GM18511 (cell line): Measurements from ENCODE around the gene SH3BP2.

ENCODE experiments used
- ATAC-seq: cut with Tn5 transposase; IDR thresholded peaks from one replicate; pipeline ENCODE4 v1.9.1; 2021; ENCODE audit warnings: mild to moderate bottlenecking, moderate library complexity; ENCODE audit not compliant: unreplicated experiment

Gene SH3BP2

DNA sequence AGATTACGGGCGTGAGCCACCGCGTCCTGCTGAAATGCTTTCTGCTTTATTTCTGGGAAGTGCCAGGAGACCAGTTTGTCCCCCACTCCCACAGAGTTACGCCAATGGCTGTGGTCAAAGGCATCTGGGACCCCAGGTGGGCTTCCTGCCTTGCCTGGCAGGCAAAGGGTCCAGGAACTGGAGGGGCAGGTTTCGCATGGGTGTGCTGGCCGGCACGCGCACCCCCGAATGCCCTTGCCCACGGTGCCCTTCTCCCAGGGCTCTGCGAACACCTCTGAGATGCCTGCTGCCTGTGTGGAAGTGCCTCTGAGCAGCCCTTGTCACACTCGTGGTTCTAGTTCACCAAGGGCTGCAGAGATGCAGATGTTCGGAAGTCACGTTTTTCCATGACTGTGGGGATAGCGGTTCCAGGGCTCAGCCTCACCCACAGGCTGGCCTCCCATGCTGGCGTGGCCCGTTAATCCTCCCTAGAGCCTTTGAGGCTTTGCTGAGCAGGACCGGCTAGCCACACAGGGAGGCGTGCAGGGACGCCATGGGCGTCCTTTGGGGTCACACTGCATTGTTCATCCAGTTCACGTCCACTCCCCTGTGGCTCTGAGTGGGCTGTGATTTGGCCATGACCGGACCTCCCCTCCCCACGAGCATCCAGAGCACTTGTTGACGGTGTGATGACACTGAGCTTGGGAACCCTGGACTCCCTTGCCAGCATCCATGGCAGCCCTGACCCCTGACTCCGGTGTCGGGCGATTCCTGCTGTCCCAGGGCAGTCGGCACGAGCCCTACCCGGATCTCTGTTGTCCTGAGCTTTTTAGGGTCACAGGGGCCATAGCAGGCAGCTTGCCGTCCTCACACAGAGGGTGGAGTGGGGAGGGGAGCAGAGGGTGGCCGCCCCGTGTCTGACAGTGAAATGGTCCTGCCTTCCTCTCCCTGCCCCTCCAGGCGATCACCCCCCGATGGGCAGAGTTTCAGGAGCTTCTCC, 38.0 kb downstream of the SH3BP2 start:
- ATAC-seq = no peak

DNA sequence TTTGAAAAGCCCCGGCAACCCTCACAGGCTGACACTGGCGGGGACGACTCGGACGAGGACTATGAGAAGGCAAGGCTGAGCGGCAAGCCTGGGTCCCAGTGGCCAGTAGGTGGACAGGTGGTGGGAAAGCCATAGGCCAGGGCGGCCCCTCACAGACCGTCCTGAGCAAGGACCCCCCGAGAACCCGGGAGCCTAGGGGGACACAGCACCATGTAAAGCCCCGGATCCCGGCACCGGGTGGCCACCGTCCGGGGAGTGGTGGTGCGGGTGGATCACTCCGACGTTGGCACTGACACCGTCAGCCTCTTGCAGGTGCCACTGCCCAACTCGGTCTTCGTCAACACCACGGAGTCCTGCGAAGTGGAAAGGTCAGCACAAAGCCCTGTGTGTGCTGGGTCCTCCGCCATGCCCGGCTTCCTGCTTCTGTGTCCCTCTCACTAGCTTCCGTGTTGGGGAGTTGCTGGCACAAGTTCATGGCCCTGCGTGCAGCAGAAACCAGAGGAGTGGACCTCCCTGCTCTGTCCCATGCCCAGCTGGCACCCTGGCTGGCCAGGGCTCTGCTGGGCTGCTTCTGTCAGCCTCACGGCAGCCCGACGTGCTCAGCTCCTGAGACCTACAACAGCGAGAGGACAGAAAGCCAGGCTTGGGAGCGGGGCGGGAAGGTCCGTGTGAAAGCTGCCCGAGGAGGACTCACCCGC, 38.9 kb downstream of the SH3BP2 start:
- ATAC-seq = no peak

DNA sequence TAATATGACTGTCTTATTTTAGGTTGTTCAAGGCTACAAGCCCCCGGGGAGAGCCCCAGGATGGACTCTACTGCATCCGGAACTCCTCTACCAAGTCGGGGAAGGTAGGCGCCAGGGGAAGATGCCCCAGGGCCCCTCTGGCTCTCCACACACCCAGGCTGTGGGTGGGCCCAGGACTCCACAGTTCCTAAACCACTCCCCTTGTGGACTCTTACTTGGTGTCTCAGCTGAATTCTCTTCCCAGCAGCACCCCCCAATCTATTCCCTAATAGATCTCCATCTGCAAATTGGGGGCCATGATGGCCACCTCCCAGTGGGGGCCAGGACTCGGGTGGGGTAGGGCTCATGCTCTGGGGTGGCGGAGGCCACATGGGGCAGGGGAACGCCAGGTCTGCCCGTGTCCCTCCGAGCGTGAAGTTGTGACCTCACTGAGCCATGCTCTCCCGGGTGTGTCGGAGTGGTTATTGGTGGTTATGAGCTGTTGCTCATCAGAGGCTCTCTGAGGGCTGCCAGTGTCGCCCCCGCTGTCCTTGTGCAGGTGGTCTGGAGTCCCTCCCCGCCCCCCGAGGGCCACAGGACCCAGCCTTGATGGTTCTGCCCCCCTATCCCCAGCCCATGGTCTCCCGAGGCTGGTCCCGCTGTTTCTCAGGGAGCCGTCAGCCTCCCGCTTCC, 39.6 kb downstream of the SH3BP2 start:
- peak; percentile 89 for ATAC-seq

DNA sequence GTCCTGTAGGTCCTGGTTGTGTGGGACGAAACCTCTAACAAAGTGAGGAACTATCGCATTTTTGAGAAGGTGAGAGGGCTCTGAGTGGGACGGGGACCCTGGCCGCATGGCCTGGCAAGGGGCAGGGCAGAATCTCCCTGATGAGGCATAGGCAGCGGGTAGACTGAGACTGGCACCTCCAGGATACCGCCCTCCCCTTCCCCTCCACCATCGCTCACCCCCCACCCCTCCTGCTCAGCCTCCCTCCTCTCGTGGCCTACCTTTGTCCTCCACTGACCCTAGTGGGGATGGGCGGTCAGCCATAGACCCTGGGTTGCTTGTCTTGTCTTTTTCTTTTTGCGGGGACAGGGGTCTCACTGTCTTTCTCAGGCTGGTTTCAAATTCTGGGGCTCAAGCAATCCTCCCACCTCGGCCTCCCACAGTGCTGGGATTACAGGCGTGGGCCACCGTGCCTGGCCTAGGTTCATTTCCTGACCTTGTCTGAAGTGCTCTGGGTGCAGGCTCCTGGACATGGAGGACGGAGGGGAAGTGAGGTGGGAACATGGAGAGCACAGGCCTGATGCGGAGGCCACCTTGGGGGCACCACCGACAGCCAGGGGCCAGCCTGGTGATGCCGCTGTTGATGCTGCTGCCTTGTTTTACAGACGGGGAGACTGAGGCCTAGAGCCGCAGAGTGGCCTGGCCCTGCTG, 40.2 kb downstream of the SH3BP2 start:
- ATAC-seq = no peak

DNA sequence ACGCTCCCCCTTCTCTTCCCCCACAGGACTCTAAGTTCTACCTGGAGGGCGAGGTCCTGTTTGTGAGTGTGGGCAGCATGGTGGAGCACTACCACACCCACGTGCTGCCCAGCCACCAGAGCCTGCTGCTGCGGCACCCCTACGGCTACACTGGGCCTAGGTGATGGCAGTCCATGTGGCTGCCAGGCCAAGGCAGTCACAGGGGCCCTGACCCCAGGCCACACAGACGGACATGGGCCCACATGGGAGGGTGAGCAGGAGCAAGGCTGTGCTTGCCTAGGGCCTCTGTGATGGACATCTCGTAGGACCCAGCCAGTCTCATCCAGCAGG, 40.8 kb downstream of the SH3BP2 start:
- ATAC-seq = no peak

DNA sequence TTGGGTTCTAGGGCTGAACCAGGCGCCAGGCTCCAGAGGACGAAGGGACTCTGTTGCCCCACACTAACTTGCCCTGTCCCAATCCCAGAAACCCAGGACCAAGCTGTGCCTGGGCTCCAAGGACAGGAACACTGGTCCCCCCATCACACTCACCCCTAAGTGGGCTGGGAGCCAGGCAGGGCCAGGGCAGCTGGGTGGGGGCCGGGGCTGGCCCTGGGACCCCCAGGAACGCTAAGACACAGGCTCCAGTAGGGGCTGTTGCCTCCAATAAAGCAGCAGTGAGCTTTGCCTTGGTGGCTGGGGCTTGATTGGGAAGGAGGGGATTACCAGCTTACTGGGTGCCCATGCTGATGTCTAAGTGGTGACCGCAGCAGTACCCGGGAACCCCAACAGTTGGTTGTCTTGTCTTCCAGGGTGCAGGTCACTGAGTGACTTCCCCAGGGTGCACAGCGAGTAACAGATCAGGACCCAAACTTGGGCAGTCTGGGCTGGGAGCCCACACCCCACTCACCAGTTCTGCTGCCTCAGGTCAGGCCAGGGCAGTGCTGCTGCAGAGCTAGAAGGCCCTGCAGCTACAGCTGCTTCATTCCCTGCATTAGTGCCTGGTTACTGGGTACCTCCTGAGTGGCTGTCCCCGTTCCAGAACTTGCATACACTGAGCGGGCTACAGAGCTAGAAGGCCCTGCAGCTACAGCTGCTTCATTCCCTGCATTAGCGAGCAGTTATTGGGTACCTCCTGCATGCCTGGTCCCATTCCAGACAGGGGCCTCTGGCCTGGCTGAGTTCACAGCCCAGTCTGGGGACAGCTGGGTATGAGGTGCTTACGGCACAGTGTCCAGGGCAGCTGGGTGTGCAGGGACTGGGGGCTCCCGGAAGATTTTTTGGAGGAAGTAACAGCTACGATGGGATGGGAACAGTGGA, 41.4 kb downstream of the SH3BP2 start:
- no peak for ATAC-seq

DNA sequence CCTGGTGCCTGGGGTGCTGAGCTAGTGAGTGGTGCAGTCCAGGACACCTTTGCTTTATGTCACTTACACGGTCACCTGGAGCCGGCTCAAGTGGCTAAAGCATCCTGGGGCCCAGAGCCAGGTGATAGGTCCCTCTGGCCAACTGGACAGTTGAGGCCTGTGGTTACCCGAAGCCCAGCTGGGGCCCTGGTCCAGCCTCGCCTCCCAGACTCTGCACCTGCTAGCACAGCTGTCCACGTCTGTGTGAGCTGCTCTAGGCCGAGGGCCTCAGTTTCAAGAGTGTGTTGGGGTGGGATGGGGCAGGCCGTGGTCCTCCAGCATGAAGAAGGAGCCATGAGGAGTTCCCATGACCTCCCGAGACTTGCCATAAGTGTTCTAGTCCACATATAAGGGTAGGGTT, 43.1 kb downstream of the SH3BP2 start:
- ATAC-seq = no peak

DNA sequence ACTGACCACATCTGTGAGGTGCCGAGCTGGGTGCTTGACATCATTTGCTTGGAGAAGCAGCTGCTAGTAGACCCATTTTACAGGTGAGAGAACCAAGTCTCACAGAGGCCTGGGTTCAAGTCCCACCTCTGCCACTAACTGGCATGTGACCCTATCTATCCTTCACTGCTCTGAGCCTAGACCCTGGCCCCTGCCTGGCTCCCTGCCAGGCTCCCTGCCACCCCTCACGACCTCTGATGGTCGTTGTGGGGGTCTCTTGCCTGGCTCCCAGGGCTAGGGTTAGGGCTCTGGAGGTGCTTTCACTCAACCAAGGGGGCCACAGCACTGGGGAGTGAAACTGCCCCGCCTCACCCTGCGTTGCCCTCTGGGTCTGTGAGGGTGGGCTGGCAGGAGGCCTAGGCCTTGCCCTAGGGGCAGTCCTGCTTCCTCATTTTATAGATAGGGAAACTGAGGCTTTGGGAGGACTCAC, 43.5 kb downstream of the SH3BP2 start:
- ATAC-seq = no peak

DNA sequence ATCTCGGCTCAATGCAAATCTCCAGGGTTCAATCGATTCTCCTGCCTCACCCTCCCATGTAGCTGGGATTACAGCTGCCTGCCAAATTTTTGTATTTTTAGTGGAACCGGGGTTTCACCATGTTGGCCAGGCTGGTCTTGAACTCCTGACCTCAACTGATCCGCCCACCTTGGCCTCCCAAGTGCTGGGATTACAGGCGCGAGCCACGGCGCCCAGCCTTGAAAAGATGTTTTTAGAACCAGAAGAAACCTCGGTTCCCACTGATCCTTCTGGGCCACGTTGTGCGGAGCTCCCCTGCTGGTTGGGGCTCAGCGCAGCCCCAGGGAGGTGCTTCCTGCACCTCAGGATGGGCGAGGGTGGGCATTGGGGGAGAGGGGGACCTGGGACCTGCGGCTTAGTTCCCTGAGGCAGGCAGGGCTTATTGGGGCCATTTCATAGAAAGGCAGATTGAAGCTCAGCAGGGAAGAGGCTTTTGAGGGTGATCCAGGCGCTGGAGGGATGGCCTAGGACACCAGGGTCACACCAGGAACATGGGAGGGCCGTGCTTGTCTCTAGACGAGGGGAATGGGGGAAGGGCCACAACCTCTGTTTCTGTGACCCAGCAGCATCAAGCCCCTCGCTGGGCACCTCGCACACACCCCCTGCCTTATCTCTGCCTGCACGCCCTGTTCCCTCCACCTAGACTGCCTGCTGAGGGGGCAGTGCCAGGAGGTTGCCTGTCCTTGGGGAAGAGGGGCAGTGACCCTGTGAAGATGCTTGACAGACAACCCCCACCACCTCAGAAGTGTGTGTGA, 44.4 kb downstream of the SH3BP2 start:
- no peak for ATAC-seq

DNA sequence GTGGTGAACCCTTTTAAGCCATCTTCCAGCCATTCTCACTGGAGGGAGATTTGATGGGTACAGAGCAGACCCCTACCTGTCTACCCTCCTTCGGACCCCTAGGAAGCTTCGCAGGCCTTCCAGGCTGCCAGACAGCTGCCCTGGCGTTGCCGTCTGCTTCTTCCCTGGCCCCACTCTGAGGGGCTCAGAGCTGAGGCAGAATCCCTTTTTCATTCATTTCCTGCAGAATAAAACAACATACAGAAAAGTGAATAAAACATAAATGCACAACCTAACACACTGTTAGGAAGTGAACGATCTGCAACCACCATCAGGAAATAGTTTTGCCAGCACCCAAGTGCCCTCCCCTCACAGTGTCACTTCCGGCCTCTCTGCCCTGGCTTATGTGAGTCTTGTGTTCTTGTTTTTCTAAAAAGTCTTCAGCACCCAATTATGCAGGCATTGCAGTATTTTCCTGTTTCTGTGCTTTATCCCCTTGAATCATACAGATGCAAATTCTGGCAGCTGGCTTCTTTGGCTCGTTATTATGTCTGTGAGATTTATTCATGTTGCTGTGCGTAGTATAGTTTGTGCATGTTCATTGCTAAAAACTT, 45.1 kb downstream of the SH3BP2 start:
- peak; percentile 43 for ATAC-seq

DNA sequence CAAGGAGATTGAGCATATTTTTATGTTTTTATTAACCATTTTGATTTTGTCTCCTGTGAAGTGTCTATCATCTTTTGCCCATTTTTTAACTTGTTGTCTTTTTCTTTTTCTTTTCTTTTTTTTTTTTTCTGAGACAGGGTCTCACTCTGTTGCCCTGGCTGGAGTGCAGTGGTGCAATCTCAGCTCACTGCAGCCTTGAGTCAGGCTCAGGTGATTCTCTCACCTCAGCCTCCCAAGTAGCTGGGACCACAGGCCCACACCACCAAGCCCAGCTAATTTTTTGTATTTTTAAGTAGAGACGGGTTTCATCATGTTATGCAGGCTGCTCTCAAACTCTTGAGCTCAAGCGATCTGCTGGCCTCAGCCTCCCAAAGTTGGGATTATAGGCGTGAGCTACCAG, 46.2 kb downstream of the SH3BP2 start:
- ATAC-seq = no peak

DNA sequence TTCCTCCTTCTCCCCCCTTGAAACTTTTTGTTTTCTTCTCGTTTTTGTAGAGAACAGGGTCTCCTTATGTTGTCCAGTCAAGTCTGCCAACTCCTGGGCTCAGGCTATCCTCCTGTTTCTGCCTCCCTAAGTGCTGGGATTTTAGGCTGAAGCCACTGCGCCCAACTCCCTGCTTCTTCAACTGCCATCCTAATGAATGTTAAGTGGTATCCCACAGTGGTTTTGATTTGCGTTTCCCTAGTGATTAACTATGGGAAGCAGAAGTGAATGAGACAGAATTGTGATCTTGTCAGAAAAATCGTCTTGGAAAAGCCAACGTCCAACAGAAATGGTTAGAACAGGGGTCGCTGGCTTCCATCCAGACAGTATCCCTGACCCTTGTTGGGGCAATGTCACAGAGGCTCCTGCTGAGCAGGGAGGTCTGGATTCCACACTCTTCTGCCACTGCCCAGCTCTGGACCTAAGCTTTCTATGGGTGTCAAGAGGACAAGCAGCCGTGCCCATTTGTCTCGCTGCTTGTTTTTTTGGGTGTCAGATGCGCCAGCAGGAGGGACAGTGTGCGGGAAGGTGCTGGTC, 49.9 kb downstream of the SH3BP2 start:
- ATAC-seq = no peak

DNA sequence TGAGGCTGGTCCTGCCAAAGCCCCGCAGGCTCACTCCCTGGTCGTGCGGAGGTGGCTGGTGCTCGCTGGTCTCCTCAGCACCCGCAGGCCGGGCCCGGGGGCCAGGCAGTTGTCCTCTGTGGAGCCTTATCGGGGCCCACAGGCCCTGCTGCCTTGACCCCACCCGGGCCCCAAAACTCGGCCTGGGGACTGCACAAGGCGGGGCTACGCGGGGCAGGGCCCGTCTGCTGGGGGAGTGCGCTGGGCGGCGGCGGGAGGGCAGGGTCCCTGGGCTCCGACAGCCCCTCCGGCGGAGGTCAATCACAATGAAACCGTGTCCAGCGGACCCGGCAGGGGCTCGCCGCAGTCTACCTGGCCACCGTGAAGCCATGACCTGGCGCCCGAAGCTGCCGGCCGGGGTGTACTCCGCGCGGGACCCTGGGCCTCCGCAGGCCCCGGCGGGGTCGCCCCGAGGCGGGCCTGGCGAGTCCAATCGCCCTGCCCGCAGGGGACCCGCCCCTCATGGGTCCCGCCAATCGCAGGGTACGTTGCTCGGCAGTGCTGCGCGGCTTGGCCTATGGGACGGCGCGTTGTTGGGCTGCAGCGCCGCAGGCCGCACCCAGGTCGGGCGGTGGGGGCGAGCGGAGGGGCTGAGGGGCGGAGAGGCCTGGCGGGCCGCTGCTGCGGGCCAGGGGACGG, 50.5 kb downstream of the SH3BP2 start, which contains the start of gene ADD1:
ADD1 (plus strand) TSS at position 582 of the 678 bp plus-strand sequence. CDS start 32,072 bp downstream, outside the sequence.
- ATAC-seq = peak; percentile 85

DNA sequence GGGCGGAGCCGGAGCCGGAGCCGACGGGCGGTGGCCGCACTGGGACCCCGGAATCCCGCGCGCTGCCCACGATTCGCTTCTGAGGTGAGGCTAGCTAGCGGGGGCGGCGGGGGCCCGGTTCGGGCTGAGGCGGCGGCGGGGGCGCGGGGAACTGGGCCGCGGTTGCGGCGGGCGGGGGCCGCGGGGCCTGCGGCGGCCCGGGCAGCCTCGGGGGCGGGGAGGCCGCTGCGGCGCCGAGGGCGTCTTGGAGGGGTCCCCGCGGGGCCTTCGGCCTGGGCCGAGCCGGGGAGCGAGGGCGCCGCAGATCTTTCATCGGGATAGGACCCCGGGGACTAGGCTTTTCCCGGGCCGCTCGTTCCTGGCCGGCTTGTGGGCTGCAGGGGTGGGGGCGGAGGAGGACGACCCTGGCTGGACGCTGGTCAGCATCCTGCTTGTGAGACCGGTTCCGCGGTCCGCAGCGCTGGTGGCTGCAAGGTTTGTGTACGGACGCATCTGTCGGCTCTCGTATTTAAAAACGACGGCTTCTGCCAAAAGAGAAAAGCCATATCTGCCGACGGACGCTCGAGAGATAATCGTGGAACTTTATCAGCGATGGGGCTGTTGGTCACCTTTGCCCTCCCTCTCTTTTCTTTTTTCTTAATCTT, 51.2 kb downstream of the SH3BP2 start:
- ATAC-seq = peak; percentile 21

DNA sequence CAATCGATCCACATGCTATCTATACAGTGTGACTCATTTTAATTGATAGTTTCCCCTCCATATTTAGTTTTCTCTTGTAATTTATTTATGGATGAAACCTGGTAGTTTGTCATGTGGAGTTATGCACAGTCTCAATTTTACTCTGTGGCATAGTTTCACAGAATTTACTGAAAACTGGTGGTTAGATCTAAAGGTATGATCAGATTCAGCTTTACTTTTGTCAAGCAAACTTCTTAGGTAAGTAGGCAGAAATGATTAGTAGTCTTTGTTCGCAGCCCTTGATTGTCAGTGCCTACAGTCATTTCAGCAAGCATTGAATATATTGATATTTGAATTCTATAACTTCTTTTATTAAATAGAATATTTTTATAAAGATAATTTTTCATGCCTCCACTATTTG, 53.3 kb downstream of the SH3BP2 start:
- ATAC-seq = no peak

DNA sequence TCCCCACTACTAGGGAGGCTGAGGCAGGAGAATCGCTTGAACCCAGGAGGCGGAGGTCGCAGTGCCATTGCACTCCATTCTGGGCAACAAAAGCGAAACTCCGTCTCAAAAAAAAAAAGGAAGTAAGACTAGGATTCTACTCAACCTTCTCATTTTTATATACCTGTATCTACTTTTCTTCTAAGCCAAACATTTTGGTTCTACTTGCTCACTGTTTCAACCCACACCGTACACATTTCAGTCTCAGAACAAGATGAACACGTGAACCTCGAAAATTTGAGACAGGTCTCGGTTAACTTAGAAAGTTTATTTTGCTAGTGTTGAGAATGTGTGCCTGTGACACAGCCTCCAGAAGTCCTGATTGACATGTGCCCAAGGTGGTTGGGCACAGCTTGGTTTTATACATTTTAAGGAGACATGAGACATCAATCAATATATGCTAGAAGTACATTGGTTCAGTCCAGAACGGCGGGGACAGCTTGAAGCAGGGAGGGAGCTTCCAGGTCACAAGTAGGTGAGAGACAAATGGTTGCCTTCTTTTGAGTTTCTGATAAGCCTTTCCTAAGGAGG, 54.5 kb downstream of the SH3BP2 start:
- ATAC-seq = no peak

DNA sequence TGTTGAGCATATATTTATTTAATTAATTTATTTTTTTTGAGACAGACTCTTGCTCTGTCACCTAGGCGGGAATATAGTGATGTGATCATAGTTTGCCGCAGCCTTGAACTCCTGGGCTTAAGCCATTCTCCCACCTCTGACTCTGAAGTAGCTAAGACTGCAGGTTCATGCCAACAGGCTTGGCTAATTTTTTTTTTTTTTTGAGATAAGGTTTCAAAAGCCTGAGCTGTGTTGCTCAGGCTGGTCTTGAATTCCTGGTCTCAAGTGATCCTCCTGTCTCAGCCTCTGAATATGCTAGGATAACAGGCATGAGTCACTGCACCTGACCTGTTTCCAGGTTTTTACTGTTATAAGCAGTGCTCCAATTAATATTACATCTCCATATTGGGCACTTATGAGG, 55.6 kb downstream of the SH3BP2 start:
- no peak for ATAC-seq
